ENCODE results near the gene MYOF.

MYOF gene

GRCh38 chr10:93482145-93482834 is at the start of gene MYOF:
MYOF (minus strand) TSS chr10:93482334; CDS start chr10:93482194, 140 bp downstream.
- peak; percentile 51 for DNase-seq
- peak; percentile 72 for ATAC-seq

- no peak for DNase-seq
- ATAC-seq = no peak
Observed at GRCh38 chr10:93518531-93518930, 36.4 kb upstream of the MYOF start.

DNA sequence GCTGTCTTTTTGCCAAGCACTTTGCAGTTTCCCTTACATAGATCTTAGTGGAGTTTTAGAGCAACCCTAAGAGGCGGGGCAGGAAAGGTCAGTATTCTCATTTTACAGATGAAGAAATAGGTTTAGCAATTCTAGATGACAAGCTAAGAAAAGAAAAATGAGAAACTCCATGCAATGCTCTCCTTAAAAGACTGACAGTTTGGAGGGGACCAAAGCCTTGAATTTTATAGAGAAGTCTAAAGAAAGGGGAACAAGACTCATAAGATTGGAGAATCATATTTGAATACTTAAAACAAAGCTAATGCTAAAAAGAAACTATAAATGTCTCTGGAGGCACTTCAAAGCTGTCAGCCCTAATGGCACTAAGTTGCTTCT is 33.9 kb upstream of the MYOF start:
- DNase-seq (no peak), ATAC-seq (no peak)

GRCh38 chr10:93515071-93516005 is 33.2 kb upstream of the MYOF start:
- DNase-seq (no peak), ATAC-seq (no peak)

- ATAC-seq (no peak), DNase-seq (no peak)
Observed at GRCh38 chr10:93514521-93514920, 32.4 kb upstream of the MYOF start.

DNA sequence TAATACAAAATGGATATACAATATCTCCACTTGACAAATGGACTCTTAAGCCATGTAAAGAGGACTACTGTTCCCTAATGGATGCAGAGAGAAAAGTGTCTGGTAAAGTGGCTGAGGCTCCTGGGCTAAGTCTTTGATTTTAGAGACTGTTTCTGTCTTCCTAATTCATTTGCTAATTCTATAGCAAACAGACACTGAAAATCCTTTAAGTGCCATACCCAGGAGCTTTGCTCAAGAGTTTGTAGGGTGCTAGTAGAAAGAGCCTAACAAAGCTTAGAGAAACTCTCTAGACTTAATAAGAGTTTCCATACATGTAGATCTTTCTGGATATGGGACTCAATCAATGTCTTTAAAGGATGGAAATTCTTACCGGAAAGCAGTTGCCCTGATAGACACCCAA is 31.0 kb upstream of the MYOF start:
- no peak for DNase-seq
- no peak for ATAC-seq

- no peak for DNase-seq
- no peak for ATAC-seq
Observed at GRCh38 chr10:93512565-93512964, 30.4 kb upstream of the MYOF start.

DNA sequence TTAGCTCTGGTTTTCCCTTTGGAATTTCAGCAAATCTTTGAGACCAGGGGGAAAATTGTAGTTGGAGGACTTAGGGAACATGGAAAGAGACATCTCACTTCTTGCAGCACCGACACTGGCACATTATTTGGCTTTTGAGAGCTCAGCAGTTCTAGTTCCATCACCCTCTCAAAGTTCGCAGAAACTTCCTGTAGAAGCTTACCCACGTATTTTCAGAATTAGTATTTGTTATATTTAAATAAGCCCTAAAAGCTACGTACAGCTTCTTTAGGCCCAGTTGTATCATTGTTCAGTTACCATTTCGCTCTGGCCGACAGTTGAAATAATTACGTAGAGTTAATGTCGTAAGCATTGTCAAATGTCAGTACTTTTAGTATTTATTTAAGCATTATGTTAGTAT is 27.7 kb upstream of the MYOF start:
- ATAC-seq (no peak), DNase-seq (no peak)

DNA sequence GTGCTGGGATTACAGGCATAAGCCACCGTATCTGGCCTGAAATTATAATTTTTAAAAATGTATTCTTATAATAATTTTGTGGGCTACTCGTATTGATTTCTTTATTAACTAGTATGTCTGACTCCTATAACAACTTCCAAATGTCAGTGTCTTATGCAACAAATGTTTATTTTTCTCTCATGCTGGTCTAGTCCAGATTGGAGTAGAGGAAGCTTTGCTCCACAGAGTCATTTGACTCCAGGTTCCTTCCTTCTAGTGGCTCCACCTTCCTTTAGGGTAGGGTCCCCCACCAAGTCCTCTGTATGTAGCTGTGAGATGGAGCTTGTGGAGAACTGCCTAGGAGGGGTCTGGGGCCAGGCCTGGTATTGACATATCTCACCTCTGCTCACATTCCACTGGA is 22.9 kb upstream of the MYOF start:
- DNase-seq = no peak
- no peak for ATAC-seq

DNA sequence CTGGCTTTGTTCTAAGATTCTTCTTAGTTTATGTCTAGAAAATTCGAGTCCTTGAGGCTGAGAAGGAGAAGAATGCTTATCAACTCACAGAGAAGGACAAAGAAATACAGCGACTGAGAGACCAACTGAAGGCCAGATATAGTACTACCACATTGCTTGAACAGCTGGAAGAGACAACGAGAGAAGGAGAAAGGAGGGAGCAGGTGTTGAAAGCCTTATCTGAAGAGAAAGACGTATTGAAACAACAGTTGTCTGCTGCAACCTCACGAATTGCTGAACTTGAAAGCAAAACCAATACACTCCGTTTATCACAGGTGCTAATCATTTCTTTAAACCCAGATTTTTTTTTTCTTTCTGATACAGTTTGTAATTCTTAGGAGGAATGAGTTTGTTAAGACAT is 20.9 kb upstream of the MYOF start:
- DNase-seq (no peak), ATAC-seq (no peak)

DNA sequence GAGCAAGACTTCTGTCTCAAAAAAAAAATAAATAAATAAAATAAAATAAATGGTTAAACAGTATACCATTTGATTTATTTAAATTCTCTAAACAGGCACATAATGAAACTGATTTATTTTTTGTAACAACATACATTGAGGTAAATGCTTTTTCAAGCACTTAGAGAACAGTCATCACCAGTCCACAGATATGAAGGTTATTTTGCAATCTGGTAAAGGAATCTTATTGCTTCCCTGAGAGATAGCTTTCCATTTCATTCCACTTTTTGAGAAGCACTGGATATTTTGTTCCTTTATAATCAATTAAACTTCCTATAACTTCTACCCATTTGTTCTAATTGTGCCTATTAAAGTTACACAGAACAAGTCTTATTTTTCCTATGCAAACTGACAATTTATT is 19.5 kb upstream of the MYOF start:
- DNase-seq (no peak), ATAC-seq (no peak)

DNA sequence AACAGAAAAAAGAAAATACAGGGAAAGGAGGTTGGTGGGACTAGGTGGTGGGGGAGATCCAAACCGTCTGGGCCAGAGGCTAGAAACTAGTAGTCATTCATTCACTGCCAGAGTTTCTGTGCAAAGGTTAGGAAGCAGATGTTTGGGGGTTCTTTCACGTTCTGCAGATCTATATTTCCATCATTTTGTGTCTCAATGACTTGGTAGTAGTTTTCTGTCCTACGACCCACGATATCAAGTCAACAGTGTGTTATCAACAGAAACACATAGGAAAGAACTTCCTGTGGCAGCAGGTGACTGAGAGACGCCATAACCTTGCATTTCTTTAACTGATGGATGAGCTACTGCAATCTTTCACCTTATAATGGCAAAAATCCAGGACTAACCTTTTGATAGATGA is 16.0 kb upstream of the MYOF start:
- no peak for DNase-seq
- no peak for ATAC-seq

- DNase-seq = peak; percentile 96
- peak; percentile 100 for ATAC-seq
Observed at GRCh38 chr10:93496322-93497041, 14.3 kb upstream of the MYOF start, which contains the start of gene CEP55. CEP55 (plus strand) TSS chr10:93496612; CDS start chr10:93500052, 3,440 bp downstream.

DNA sequence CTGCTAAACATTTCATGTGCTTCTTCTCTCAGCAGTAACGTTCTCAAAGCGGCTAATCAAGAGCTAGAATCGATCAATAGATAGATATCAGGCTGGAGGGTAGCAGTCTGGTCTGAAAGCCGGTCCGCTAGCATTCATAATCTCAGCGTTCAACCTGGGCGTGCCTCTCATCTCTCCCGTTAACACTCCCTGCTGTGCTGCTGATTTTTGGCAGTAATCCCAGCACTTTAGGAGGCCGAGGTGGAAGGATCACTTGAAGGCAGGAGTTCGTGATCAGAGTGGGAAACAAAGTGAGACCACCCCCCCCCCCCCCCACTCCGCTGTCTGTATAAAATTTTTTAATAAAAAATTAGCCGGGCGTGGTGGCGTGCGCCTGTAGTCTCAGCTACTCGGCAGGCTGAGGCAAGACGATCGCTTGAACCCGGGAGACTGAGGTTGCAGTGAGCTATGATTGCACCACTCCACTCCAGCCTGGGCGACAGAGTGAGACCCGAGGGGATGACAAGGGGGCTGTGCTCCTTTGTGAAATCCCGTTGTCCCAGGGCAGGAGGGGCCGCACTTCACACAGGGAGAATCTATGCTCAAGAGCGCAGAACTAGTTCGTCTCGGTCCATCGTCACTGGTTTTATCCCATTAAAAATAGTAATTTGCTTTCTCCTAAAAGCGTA is 13.7 kb upstream of the MYOF start:
- DNase-seq (no peak), ATAC-seq (no peak)

- no peak for ATAC-seq
- no peak for DNase-seq
Observed at GRCh38 chr10:93494494-93494893, 12.4 kb upstream of the MYOF start.

- DNase-seq = no peak
- no peak for ATAC-seq
Observed at GRCh38 chr10:93493162-93493561, 11.0 kb upstream of the MYOF start.

DNA sequence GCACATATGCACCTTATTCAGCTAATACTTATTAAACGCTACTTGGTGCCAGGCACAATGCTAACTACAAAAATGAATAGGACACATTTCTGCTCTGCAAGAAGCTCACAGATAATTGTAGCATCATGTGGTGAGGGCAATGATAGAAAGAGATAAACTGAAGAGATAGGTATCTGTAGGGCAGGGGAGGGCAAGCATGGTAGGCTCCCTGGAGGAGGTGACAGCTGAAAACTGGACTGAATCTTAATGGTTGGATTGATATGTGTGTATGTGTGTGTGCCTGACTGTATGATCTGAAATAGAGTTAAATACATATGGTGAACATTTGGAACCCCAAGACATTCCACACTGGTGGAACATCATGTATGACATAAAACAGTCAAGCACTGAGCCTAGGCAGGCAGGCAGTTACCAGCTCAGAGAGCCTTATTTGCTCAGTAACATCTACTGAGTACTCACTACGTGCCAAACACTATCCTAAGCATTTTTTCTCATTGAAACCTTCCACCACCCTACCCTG is 9.5 kb upstream of the MYOF start:
- no peak for ATAC-seq
- DNase-seq = no peak

- DNase-seq = no peak
- no peak for ATAC-seq
Observed at GRCh38 chr10:93488956-93489528, 6.9 kb upstream of the MYOF start.

- ATAC-seq = no peak
- DNase-seq = no peak
Observed at GRCh38 chr10:93485690-93486089, 3.6 kb upstream of the MYOF start.

- ATAC-seq = no peak
- no peak for DNase-seq
Observed at GRCh38 chr10:93481637-93482144, 443 bp downstream of the MYOF start.

DNA sequence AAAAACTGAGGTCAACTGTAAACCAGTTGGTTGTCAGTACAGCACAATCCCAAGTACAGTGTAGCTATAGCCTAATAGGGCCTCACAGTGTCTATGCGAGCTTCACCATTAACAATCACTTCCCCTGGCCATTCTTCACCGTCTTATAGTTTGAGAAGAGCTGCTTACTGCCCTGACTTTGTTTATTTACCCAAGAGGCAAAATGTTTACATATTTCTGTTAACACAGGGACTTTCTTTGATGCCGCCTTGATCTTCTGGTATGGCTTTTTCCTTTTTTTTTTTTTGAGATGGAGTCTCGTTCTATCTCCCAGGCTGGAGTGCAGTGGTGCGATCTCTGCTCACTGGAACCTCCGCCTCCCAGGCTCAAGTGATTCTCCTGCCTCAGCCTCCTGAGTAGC is 3.3 kb downstream of the MYOF start:
- ATAC-seq (no peak), DNase-seq (no peak)
